ENCODE results near the gene NDFIP2.
"Not testable (repeated sequence)": the region's sequence is repeated elsewhere in the genome, so short reads cannot be mapped to it uniquely, and the experiment has no call there.

NDFIP2 gene

DNA sequence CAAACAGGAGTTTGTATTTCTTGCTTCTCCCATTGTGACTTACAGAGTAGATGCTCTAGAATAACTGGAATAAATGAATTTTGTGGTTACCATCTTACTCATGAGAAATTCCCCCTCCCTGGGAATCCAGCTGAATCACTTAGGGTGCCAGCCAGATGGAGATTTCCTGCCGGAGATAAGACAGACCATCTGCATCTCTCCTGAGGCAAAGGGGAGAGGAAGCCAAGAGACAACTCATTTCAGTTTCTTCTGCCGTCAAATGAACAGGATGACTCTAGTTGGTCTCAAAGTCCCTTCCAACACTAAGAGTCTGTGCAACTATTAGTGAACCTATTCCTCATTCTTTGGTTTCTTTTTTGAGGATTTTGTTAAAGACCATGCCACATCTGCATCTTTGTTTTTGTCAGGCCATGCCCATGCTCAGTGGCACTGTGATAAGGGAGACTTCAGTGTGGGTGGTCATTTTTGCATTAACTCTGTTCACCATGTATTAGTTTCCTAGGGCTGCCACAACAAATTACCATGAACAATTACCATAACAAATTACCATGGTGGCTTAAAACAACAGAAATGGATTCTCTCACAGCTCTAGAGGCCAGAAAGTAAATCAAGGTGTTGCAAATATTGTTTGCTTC, 112.8 kb downstream of the NDFIP2 start:
- DNase-seq (ENCODE audit: low read depth in 2 of 2) = no peak

- not testable (repeated sequence) for DNase-seq (ENCODE audit: low read depth in 2 of 2)
Measured at GRCh38 chr13:79600146-79600545, 119.2 kb downstream of the NDFIP2 start.

DNA sequence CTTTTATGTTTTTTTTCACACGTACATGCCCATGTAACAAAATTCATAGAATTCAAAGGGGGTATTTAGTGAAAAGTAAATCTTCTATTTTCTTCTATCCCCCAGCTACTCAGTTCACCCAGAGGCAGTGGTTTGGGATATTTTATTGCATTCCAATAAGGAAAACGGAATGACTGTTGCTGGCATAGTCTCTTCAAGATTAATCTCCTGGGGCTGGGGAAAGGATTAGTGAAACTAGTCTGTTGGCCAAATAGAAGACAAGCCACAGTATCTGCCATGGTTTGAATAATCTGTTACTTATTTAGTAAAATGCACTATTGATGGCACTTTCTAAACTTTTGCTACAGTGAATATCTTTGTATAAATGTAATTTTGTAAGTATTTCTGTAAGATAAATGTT, 122.0 kb downstream of the NDFIP2 start:
- DNase-seq (ENCODE audit: low read depth in 2 of 2) = no peak

- DNase-seq (ENCODE audit: low read depth in 2 of 2) = no peak
Measured at GRCh38 chr13:79604752-79605151, 123.8 kb downstream of the NDFIP2 start.

Data from stimulated activated CD4-positive, alpha-beta T cell treated with anti-CD3 and anti-CD28 coated beads, Interleukin-12 subunit alpha, Interleukin-12 subunit beta, amount 100 ng/mL, for 24 hours (primary cell).